MM.1S (cell line): ENCODE measurements around the gene SRC.

Experiments
- EZH2 ChIP-seq: fragments of 300-600 bp; sonication (generic); optimal IDR thresholded peaks from 2 replicates; pipeline ENCODE3; 2017; ENCODE audit warnings: low read depth, mild to moderate bottlenecking, antibody characterized with exemption, low read length, mixed read lengths
- EZH2phosphoT487 ChIP-seq: fragments of 300-600 bp; sonication (generic); IDR thresholded peaks from 2 replicates; pipeline ENCODE4 v1.6.1; 2018; ENCODE audit warnings: antibody characterized with exemption, low read length
- TF ChIP-seq, protein P1 (sequence below): fragments of 300-600 bp; sonication (generic); IDR thresholded peaks from 2 replicates; pipeline ENCODE4 v1.5.1; 2016; ENCODE audit warnings: antibody characterized with exemption, low read length, mixed read lengths

DNA sequence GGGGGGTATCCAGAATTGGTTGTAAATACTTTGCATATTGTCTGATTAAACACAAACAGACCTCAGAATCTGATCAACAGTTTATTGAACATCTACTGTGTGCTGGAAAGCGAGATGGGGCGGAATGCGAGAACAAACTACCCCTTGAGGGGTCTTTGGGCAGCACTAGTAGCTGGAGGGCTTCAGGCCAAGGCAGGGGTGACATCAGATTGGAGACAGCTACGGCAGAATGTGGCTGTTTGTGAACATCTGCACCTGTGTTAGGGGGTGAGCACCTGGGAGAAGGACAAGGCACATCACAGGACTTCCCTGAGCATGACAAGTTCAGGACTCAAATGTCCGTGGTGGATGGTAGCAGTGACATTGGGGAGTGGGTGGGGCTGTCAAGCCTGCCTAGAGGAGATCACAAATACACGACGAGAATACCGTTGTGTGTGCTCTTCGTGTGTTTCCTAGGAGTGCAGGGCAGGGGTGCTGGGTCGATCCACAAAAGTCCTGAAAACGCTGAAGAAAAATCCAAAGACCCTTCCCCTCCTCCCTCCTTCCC is 59.5 kb downstream of the SRC start:
- TF ChIP-seq, protein P1, sequence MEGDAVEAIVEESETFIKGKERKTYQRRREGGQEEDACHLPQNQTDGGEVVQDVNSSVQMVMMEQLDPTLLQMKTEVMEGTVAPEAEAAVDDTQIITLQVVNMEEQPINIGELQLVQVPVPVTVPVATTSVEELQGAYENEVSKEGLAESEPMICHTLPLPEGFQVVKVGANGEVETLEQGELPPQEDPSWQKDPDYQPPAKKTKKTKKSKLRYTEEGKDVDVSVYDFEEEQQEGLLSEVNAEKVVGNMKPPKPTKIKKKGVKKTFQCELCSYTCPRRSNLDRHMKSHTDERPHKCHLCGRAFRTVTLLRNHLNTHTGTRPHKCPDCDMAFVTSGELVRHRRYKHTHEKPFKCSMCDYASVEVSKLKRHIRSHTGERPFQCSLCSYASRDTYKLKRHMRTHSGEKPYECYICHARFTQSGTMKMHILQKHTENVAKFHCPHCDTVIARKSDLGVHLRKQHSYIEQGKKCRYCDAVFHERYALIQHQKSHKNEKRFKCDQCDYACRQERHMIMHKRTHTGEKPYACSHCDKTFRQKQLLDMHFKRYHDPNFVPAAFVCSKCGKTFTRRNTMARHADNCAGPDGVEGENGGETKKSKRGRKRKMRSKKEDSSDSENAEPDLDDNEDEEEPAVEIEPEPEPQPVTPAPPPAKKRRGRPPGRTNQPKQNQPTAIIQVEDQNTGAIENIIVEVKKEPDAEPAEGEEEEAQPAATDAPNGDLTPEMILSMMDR: no peak
- TF ChIP-seq EZH2: no peak
- TF ChIP-seq EZH2phosphoT487: no peak
